ENCODE results near the gene FUT6. TPM values are rescaled to one million over a fixed set of nuclear protein-coding genes. Genes with fewer than 3 reads are reported as not detected.
A peak's percentile ranks its signal among the peaks of the same experiment; 100 is the strongest.

Gene FUT6
- polyA plus RNA-seq, 4 donors: 7.2 to 16.0 (median 10.8) TPM

GRCh38 chr19:5828661-5829566 is 10.6 kb downstream of the FUT6 start:
- DNase-seq (ENCODE audit: low read depth in 4 of 4, low spot score in 2 of 4): peak in 3 of 4 donors; percentile 59 to 74 (median 71)

DNA sequence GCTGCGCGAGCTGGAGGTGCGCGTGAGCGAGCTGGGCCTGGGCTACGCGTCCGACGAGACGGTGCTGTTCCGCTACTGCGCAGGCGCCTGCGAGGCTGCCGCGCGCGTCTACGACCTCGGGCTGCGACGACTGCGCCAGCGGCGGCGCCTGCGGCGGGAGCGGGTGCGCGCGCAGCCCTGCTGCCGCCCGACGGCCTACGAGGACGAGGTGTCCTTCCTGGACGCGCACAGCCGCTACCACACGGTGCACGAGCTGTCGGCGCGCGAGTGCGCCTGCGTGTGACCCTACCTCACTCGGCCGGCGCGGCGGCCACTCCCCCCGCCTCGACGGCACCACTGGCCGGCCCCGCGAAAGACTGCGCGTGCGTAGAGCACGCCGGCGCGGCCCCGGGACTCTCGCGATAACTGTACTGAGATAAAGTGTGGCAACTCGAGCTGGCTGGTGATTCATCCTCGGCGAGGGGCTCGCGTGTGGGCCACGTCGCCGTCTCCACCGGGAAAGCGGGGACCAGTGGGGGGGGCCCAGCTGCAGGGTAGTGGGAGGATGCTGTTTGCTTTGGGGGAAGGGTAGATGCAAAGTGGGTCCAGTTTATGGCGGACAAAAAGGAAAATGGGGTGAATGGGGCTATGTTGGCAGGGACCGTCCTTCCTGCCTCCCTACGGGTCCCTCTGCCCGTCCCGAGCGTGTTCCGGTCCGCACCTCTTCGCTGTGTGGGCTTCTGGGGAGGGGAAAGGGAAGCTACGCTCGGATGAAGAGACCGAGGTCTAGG is 11.4 kb downstream of the FUT6 start:
- peak in 3 of 4 donors; percentile 82 to 91 (median 91) for DNase-seq (ENCODE audit: low read depth in 4 of 4, low spot score in 2 of 4)

- no peak for DNase-seq (ENCODE audit: low read depth in 4 of 4, low spot score in 2 of 4)
Measured at GRCh38 chr19:5827342-5827890, 12.1 kb downstream of the FUT6 start.

DNA sequence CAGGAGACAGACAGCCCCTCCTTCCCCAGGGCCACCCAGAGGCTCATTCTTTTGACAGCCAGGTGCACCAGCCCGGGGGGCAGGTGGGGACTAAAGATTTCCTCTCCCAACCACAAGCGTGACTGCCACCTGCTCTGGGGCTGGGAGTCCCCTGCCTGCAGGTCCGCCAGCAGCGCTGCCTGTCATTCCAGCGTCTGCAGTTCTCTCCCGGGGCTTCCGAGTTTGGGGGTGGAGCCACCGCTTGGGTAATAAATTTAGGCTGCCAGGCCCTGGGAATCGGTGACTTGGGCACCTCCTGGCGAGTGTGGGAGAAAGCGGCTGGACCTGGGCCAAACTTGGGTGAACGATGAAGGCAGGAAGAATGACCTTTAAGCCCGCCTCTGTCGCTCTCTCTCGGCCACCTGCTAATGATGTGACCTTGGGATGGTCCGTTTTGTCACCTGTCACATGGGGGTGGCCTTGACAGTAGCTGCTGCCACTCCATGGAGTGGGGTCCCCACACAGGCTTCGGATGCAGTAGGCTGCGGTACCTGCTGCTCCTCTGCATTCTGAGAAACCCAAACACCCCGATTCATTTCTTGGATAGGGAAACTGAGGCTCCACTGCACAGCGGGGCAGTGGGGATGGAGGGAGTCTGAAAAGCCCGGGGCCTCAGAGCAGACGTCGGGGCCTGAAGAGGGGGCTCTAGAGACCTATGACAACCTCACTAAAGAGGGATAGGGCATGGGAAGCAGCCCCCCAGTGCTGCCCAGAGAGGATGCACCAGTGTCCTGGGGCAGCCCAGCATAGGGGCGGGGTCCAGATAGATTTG is 12.8 kb downstream of the FUT6 start:
- peak in 3 of 4 donors; percentile 62 to 76 (median 65) for DNase-seq (ENCODE audit: low read depth in 4 of 4, low spot score in 2 of 4)

GRCh38 chr19:5825178-5825577 is 14.3 kb downstream of the FUT6 start:
- DNase-seq (ENCODE audit: low read depth in 4 of 4, low spot score in 2 of 4): no peak

GRCh38 chr19:5824751-5825150 is 14.8 kb downstream of the FUT6 start:
- no peak for DNase-seq (ENCODE audit: low read depth in 4 of 4, low spot score in 2 of 4)

- DNase-seq (ENCODE audit: low read depth in 4 of 4, low spot score in 2 of 4): no peak
Measured at GRCh38 chr19:5823579-5824281, 15.8 kb downstream of the FUT6 start.

DNA sequence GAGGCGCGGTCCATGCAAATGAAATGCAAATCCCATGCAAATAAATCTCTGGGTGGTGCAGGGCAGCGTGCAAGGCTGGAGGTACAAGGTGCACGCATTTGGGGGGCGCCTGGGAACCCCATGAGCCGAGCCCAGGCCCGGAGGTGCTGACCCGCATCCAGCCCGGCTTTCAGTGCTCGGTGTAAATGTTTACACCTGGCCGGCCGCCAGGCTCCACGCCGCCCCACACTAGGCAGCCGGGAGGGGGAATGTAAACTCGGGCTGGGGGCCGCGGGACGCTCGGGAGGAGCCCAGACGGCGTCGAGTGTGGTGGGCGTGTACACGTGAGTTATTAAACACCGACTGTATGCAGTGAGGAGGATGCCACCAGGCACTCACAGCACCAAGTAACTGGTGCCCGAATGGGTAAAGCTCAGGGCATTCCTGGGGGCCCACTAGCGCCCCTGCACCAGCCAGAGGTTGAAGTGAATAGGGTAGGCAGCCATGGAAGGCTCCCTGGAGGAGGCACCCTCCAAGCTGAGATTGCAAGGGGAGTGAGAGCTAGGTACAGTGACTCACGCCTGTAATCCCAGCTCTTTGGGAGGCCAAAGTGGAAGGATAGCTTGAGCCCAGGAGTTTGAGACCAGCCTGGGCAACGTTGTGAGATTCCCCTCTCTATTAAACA is 17.2 kb downstream of the FUT6 start:
- no peak for DNase-seq (ENCODE audit: low read depth in 4 of 4, low spot score in 2 of 4)

DNA sequence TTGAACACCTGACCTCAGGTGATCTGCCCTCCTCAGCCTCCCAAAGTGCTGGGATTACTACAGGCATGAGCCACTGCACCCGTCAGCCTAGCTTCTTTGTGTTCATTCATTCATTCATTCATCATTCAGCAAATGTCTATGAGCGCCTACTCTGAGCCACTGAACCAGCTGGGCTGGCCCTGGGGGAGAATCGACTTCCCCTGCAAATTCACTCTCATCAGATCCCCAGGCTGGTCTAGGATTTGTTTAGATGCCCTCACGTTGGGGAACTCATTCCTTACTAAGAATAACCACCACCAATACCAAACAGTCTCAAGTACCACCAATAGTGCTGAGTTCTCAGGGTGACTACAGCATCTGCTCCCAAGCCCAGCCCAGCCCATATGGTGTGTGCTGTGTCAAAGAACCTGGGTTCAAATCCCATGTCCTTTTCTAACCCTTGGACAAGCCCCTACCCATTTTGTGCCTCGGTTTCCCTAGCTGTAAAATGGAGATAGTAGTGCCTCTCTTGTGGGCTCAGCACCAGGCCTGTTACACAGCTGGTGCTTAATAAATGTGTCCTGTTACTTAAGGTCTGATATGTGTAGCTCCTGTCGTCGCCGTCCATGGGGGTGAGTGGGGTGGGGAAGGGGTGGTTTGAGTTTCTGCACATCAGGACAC is 17.9 kb downstream of the FUT6 start:
- no peak for DNase-seq (ENCODE audit: low read depth in 4 of 4, low spot score in 2 of 4)

- no peak for DNase-seq (ENCODE audit: low read depth in 4 of 4, low spot score in 2 of 4)
Measured at GRCh38 chr19:5820785-5821184, 18.7 kb downstream of the FUT6 start.

DNA sequence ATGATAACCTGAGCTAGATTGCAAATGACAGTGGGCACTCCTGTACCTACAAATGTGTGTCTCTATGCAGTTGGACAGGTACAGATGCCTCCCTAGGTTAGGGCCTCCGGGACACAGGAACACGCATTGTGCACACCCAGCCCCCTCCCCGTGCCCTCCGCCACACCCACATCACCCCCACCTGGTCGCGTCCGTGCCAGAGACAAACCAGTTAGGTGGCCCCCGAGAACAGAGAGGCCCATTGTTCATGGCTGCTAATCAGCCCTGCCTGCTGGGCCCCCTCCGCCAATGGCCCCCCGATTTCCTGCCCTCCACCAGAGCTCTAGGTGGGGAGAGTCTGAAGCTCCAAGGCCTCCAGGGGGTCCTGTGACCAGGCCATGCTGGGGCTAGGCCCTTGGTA is 20.9 kb downstream of the FUT6 start:
- no peak for DNase-seq (ENCODE audit: low read depth in 4 of 4, low spot score in 2 of 4)

DNA sequence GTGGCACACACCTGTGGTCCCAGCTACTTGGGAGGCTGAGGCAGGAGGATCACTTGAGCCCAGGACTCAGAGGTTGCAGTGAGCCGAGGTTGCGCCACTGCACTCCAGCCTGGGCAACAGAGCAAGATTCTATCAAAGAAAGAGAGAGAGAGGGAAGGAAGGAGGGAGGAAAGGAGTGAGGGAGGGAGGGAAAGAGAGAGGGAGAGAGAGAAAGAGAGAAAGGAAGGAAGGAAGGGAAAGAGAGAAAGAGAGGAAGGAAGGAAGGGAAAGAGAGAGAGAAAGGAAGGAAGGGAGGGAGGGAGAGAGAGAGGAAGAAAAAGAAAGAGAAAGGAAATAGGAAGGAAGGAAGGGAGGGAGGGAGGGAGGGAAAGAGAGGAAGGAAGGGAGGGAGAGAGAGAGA is 22.3 kb downstream of the FUT6 start:
- DNase-seq (ENCODE audit: low read depth in 4 of 4, low spot score in 2 of 4): no peak

- no peak for DNase-seq (ENCODE audit: low read depth in 4 of 4, low spot score in 2 of 4)
Measured at GRCh38 chr19:5814852-5815246, 24.7 kb downstream of the FUT6 start.

DNA sequence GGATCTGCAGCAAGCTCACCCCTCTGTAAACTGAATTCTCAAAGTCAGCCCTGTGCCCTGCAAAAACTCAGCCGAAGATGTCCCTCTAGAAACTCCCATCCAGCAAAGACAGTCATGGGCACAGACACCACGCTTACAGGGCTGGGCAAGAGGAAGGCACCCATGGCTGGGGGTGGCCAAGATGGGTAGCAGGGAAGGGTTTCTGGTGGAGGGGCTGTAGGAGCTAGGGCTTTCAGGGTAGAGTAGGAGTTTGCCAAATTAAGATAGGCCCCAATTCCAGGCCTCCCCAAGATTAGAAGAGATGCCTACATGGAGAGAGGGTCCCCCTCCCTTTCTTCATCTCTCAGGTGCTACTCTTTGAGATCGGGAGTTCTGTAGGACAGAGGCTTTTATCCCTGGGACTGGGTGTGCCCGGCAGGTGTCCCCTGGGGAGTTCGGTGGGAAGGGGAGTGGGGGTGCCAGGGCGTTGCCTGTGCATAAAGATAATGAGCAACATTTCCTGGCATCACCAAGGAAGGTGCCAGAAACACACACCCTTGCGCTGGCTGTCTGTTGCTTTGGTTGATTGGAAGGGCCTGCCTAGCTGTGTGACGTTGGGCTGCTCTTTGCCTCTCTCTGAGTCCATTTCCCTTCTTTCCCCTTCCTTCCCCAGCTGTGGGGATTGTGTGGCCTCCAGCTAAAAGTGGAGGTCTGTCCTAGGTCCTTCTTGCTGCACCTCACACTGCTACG is 25.2 kb downstream of the FUT6 start:
- no peak for DNase-seq (ENCODE audit: low read depth in 4 of 4, low spot score in 2 of 4)

DNA sequence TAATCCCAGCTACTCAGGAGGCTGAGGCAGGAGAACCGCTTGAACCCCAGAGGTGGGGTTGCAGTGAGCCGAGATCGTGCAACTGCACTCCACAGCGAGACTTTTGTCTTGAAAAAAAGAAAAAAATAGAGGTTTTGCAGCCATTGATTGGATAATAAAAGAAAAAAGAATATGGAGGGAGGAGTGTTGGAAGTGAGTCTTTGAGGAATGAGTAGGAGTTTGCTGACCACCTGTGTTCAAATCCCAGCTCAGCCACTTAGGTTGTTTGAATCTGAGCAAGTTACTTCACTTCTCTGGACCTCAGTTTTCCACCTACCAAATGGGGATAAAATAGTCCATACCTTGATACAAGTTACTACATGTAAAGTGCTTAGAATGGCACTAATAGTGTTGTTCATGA is 28.4 kb downstream of the FUT6 start:
- no peak for DNase-seq (ENCODE audit: low read depth in 4 of 4, low spot score in 2 of 4)

- DNase-seq (ENCODE audit: low read depth in 4 of 4, low spot score in 2 of 4): no peak
Measured at GRCh38 chr19:5809469-5809868, 30.0 kb downstream of the FUT6 start.

DNA sequence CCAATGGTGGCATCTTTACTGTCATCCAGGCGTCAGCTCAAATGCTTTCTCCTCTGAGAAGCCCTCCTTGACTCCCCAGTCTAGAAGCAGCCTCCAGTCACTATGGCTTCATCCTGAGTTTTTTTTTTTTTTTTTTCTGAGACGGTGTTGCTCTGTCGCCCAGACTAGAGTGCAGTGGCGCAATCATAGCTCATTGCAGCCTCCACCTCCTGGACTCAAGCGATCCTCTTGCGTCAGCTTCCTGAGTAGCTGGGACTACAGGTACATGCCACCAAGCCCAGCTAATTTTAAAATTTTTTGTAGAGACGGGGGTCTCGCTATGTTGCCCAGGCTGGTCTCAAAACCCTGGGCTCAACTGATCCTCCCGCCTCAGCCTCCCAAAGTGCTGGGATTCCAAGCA is 30.4 kb downstream of the FUT6 start:
- no peak for DNase-seq (ENCODE audit: low read depth in 4 of 4, low spot score in 2 of 4)

GRCh38 chr19:5808120-5808816 is 31.2 kb downstream of the FUT6 start:
- DNase-seq (ENCODE audit: low read depth in 4 of 4, low spot score in 2 of 4): no peak
